HEK293 (cell line): ENCODE results near the gene NSG1.

Source experiments
- IKZF3 ChIP-seq: fragments of 450-650 bp; IDR thresholded peaks from 2 replicates; pipeline ENCODE4 v1.5.0; 2018; ENCODE audit warnings: missing biosample characterization, mild to moderate bottlenecking, missing genetic modification characterization, moderate library complexity
- MEIS1 ChIP-seq: sonication (generic); formaldehyde crosslinking; IDR thresholded peaks from 2 replicates; pipeline ENCODE4 v1.8.1; 2022; ENCODE audit warnings: missing genetic modification reagents, mild to moderate bottlenecking, borderline replicate concordance
- SCRT2 ChIP-seq: fragments of 450-650 bp; formaldehyde crosslinking; IDR thresholded peaks from 2 replicates; pipeline ENCODE4 v1.5.1; 2016; ENCODE audit warnings: missing biosample characterization, missing genetic modification characterization
- TCF7L2 ChIP-seq: IDR thresholded peaks from 2 replicates; pipeline ENCODE4 v1.6.1; 2011; ENCODE audit warnings: low read depth, mild to moderate bottlenecking, inconsistent platforms, low read length, moderate library complexity, borderline replicate concordance
- ZBTB20 ChIP-seq: fragments of 450-650 bp; formaldehyde crosslinking; IDR thresholded peaks from 2 replicates; pipeline ENCODE4 v1.5.1; 2016; ENCODE audit warnings: missing biosample characterization, missing genetic modification characterization
- ZIC2 ChIP-seq: fragments of 450-650 bp; formaldehyde crosslinking; IDR thresholded peaks from 2 replicates; pipeline ENCODE4 v1.5.1; 2016; ENCODE audit warnings: missing biosample characterization, missing genetic modification characterization
- ZNF239 ChIP-seq: fragments of 450-650 bp; formaldehyde crosslinking; IDR thresholded peaks from 2 replicates; pipeline ENCODE4 v1.5.1; 2016; ENCODE audit warnings: missing biosample characterization, missing genetic modification characterization
- ZNF561 ChIP-seq: fragments of 450-650 bp; IDR thresholded peaks from 2 replicates; pipeline ENCODE4 v1.5.1; 2018; ENCODE audit warnings: missing biosample characterization, missing genetic modification characterization, borderline replicate concordance
- ZNF664 ChIP-seq: fragments of 450-650 bp; formaldehyde crosslinking; IDR thresholded peaks from 2 replicates; pipeline ENCODE4 v1.5.1; 2016; ENCODE audit warnings: missing biosample characterization, missing genetic modification characterization
- TF ChIP-seq, protein P1 (sequence below): fragments of 450-650 bp; formaldehyde crosslinking; IDR thresholded peaks from 2 replicates; pipeline ENCODE4 v1.5.1; 2016; ENCODE audit warnings: missing biosample characterization, missing genetic modification characterization
- TF ChIP-seq, protein P2 (sequence below): fragments of 450-650 bp; formaldehyde crosslinking; IDR thresholded peaks from 2 replicates; pipeline ENCODE4 v1.5.1; 2016; ENCODE audit warnings: missing biosample characterization, missing genetic modification characterization

DNA sequence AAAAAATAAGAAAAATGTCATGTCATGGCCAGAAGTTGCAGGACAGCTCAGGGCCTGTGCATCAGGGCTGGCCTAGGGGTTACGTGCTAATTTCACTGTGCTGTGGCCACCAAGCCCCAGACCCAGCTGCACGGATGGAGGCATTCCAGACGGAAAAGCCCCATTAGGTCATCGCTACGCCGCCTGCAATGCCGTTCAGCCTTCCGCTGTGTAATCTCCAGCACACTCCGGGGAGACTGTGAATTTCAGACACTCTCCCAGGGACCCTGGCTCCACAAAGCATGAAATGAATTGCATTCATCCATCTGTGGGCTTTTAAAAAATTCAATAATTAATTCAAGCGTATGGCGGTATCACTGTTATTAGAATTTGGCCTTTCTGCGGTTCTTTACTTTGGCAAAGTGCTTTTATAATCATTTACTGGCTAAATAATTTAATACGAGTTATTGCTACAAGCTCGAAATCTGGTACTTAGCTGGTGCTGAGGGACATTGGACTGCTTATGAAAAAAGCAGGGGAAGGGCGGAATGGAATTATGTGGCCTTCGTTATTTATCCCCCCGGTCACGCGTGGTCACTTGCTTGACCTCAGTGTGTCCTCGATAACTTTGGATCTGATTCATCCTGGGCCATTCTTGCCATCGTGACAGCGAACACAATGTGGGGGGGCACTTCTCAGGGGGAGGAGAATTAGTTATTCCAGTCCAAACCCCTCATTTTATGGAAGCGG, 9.0 kb upstream of the NSG1 start:
- TF ChIP-seq ZNF239 (no peak), TCF7L2 (no peak), ZBTB20 (tag by site-specific recombination) (no peak), MEIS1 (no peak), ZIC2 (tag by site-specific recombination) (no peak), ZNF561 (tag by site-specific recombination) (no peak), ZNF664 (tag by site-specific recombination) (no peak), SCRT2 (no peak), IKZF3 (tag by site-specific recombination) (no peak)
- TF ChIP-seq, protein P1, sequence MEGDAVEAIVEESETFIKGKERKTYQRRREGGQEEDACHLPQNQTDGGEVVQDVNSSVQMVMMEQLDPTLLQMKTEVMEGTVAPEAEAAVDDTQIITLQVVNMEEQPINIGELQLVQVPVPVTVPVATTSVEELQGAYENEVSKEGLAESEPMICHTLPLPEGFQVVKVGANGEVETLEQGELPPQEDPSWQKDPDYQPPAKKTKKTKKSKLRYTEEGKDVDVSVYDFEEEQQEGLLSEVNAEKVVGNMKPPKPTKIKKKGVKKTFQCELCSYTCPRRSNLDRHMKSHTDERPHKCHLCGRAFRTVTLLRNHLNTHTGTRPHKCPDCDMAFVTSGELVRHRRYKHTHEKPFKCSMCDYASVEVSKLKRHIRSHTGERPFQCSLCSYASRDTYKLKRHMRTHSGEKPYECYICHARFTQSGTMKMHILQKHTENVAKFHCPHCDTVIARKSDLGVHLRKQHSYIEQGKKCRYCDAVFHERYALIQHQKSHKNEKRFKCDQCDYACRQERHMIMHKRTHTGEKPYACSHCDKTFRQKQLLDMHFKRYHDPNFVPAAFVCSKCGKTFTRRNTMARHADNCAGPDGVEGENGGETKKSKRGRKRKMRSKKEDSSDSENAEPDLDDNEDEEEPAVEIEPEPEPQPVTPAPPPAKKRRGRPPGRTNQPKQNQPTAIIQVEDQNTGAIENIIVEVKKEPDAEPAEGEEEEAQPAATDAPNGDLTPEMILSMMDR (tag by site-specific recombination), result no peak
- TF ChIP-seq, protein P2, sequence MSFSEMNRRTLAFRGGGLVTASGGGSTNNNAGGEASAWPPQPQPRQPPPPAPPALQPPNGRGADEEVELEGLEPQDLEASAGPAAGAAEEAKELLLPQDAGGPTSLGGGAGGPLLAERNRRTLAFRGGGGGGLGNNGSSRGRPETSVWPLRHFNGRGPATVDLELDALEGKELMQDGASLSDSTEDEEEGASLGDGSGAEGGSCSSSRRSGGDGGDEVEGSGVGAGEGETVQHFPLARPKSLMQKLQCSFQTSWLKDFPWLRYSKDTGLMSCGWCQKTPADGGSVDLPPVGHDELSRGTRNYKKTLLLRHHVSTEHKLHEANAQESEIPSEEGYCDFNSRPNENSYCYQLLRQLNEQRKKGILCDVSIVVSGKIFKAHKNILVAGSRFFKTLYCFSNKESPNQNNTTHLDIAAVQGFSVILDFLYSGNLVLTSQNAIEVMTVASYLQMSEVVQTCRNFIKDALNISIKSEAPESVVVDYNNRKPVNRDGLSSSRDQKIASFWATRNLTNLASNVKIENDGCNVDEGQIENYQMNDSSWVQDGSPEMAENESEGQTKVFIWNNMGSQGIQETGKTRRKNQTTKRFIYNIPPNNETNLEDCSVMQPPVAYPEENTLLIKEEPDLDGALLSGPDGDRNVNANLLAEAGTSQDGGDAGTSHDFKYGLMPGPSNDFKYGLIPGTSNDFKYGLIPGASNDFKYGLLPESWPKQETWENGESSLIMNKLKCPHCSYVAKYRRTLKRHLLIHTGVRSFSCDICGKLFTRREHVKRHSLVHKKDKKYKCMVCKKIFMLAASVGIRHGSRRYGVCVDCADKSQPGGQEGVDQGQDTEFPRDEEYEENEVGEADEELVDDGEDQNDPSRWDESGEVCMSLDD (tag by site-specific recombination), result no peak
